GM19025 (cell line): ENCODE results near the gene DONSON.
A peak's percentile ranks its signal among the peaks of the same experiment; 100 is the strongest.

Experiments
- ATAC-seq: cut with Tn5 transposase; IDR thresholded peaks from one replicate; pipeline ENCODE4 v1.9.1; 2021; ENCODE audit warnings: mild to moderate bottlenecking, low read depth, moderate library complexity; ENCODE audit not compliant: unreplicated experiment

DONSON gene

DNA sequence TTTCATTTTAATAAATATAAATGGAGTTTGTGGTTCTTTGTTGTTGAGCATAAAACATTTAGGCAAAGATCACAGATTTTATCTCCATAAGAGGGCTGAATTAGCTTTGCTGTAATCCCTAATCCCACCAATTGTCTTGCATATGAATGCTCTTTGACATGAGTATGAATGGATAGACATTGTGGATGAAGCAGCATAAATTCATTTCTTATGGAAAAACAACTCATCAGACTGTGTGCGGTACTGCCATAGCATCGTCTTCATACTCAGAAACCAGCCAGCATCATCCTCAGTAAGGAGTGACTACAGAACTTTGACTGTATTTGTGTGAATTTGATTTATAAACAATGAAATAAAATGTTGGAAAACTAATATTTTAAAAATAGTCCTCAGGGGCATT lies 26.1 kb downstream of the DONSON start:
- ATAC-seq: no peak

DNA sequence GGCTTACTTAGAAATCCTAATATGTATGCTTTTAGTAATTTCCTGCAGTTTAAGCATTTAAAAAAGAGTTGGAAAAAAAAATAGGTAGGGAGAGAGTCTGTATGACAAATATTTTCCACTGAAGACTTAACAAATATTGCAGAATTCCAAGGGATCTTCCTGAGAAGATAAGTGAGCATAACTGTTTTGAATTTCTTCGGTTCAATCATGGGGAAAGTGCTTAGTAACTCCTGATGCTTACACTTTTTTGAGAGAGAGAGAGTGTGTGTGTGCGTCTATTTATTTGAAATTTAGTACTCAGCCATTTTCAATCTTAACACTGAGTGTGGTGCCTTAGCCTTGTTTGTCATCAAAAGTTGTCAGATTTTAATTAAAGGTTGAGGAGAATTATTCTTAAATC lies 27.1 kb downstream of the DONSON start:
- ATAC-seq: no peak

DNA sequence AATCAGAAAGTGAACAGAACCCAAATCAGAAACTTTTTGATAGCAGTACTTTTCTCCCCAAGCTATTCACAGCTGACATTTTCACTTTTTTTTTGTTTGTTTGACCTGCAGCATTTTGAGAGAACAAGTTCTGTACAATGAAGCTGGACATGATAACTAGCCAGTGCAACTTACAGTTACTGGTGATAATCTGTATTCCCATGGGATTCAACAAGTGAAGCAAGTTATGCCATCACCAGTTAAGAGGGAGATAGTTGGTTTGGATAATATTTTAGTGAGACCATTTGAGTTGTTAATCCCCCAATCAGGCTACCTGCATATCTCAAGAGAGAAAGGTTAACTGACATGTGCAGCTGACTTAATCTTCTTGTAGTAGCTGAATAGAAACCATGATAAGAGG lies 27.5 kb downstream of the DONSON start:
- ATAC-seq: no peak

DNA sequence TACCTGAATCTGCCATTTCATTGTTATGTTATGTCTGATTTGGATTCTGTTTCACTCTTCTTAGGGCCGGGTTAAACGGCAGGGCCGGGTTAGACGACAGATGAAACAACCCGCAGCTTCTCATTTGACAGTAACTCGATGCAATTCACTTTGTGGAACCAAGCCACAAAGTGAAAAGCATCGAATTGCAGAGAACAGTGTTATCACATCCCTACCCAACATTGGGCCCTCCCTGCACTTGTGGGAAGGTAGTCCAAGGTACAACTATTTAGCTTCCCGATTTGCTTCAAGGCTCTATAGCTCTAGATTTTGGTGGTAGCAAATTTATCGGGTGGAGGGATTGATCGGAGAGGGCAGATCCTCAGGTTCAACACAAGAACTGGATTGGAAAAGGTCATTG lies 28.7 kb downstream of the DONSON start:
- ATAC-seq: no peak

- ATAC-seq: no peak
Observed at GRCh38 chr21:33558777-33559421, 29.6 kb downstream of the DONSON start.

DNA sequence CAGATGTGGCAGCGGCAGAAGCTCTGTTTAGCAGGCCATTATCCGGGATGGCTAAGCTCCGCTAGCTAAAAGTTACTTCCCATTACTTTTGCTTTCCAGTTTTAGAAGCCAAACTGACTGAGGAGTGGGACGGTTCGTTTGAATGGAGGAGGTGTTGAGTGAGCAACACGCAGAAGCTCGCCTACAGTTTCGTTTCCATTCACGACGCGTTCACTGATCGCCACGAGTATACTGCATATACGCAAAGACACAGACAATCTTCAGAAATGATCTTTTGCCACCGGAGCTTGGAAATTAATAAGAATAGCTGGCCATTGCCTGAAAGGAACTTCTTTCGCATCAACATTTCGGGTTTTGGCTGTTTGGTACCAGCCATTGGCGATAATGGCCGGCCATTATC lies 31.0 kb downstream of the DONSON start:
- no peak for ATAC-seq

GRCh38 chr21:33554982-33555344 lies 33.5 kb downstream of the DONSON start:
- no peak for ATAC-seq

DNA sequence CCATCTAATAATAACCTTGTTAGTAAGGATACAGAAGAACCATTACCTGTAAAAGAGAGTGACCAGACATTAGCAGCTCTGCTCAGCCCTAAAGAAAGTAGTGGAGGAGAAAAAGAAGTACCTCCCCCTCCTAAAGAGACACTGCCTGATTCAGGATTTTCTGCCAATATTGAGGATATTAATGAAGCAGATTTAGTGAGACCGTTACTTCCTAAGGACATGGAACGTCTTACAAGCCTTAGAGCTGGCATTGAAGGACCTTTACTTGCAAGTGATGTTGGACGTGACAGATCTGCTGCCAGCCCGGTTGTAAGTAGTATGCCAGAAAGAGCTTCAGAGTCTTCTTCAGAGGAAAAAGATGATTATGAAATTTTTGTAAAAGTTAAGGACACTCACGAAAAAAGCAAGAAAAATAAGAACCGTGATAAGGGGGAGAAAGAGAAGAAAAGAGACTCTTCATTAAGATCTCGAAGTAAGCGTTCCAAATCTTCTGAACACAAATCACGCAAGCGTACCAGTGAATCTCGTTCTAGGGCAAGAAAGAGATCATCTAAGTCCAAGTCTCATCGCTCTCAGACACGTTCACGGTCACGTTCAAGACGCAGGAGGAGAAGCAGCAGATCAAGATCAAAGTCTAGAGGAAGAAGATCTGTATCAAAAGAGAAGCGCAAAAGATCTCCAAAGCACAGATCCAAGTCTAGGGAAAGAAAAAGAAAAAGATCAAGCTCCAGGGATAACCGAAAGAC lies 34.1 kb downstream of the DONSON start:
- no peak for ATAC-seq

GRCh38 chr21:33552999-33553598 lies 35.4 kb downstream of the DONSON start:
- no peak for ATAC-seq

DNA sequence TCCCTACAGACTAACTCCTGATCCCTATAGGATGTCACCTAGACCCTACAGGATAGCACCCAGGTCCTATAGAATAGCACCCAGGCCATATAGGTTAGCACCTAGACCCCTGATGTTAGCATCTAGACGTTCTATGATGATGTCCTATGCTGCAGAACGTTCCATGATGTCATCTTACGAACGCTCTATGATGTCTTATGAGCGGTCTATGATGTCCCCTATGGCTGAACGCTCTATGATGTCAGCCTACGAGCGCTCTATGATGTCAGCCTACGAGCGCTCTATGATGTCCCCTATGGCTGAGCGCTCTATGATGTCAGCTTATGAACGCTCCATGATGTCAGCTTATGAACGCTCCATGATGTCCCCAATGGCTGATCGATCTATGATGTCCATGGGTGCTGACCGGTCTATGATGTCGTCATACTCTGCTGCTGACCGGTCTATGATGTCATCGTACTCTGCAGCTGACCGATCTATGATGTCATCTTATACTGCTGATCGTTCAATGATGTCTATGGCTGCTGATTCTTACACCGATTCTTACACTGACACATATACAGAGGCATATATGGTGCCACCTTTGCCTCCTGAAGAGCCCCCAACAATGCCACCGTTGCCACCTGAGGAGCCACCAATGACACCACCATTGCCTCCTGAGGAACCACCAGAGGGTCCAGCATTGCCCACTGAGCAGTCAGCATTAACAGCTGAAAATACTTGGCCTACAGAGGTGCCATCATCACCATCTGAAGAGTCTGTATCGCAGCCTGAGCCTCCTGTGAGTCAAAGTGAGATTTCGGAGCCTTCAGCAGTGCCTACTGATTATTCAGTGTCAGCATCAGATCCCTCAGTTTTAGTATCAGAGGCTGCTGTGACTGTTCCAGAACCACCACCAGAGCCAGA lies 36.1 kb downstream of the DONSON start:
- no peak for ATAC-seq

- ATAC-seq: no peak
Observed at GRCh38 chr21:33551664-33552063, 36.8 kb downstream of the DONSON start.

DNA sequence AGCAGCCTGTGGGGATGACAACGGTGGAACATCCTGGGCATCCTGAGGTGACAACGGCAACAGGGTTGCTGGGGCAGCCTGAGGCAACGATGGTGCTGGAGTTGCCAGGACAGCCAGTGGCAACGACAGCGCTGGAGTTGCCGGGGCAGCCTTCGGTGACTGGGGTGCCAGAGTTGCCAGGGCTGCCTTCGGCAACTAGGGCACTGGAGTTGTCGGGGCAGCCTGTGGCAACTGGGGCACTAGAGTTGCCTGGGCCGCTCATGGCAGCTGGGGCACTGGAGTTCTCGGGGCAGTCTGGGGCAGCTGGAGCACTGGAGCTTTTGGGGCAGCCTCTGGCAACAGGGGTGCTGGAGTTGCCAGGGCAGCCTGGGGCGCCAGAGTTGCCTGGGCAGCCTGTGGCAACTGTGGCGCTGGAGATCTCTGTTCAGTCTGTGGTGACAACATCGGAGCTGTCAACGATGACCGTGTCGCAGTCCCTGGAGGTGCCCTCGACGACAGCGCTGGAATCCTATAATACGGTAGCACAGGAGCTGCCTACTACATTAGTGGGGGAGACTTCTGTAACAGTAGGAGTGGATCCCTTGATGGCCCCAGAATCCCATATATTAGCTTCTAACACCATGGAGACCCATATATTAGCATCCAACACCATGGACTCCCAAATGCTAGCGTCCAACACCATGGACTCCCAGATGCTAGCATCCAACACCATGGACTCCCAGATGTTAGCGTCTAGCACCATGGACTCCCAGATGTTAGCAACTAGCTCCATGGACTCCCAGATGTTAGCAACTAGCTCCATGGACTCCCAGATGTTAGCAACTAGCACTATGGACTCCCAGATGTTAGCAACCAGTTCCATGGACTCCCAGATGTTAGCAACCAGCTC lies 37.5 kb downstream of the DONSON start:
- no peak for ATAC-seq

DNA sequence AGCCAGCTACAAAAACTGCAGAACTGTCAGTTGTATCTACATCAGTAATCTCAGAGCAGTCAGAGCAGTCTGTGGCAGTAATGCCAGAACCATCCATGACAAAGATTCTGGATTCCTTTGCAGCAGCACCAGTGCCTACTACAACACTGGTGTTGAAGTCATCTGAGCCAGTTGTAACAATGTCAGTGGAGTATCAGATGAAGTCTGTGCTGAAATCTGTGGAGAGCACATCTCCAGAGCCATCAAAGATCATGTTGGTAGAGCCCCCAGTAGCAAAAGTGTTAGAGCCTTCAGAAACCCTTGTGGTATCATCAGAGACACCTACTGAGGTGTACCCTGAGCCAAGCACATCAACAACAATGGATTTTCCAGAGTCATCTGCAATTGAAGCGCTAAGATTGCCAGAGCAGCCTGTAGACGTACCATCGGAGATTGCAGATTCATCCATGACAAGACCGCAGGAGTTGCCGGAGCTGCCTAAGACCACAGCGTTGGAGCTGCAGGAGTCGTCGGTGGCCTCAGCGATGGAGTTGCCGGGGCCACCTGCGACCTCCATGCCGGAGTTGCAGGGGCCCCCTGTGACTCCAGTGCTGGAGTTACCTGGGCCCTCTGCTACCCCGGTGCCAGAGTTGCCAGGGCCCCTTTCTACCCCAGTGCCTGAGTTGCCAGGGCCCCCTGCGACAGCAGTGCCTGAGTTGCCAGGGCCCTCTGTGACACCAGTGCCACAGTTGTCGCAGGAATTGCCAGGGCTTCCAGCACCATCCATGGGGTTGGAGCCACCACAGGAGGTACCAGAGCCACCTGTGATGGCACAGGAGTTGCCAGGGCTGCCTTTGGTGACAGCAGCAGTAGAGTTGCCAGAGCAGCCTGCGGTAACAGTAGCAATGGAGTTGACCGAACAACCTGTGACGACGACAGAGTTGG lies 38.4 kb downstream of the DONSON start:
- ATAC-seq: no peak

DNA sequence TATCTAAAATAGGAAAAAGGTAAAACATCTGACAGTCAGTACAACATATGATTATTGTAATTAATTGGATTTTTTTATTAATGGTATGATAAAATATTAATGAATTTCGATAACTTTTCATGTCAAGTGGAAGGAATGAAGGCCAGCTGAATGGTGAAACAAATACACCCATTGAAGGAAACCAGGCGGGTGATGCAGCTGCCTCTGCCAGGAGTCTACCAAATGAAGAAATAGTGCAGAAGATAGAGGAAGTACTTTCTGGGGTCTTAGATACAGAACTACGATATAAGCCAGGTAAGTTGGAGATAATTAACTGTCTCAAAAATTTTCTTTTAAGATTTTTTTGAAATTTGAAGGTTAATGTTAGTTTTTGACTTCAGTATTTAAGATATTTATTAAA lies 42.4 kb downstream of the DONSON start:
- no peak for ATAC-seq

- no peak for ATAC-seq
Observed at GRCh38 chr21:33544451-33545195, 43.9 kb downstream of the DONSON start.

GRCh38 chr21:33543505-33544129 lies 44.9 kb downstream of the DONSON start:
- ATAC-seq: no peak

DNA sequence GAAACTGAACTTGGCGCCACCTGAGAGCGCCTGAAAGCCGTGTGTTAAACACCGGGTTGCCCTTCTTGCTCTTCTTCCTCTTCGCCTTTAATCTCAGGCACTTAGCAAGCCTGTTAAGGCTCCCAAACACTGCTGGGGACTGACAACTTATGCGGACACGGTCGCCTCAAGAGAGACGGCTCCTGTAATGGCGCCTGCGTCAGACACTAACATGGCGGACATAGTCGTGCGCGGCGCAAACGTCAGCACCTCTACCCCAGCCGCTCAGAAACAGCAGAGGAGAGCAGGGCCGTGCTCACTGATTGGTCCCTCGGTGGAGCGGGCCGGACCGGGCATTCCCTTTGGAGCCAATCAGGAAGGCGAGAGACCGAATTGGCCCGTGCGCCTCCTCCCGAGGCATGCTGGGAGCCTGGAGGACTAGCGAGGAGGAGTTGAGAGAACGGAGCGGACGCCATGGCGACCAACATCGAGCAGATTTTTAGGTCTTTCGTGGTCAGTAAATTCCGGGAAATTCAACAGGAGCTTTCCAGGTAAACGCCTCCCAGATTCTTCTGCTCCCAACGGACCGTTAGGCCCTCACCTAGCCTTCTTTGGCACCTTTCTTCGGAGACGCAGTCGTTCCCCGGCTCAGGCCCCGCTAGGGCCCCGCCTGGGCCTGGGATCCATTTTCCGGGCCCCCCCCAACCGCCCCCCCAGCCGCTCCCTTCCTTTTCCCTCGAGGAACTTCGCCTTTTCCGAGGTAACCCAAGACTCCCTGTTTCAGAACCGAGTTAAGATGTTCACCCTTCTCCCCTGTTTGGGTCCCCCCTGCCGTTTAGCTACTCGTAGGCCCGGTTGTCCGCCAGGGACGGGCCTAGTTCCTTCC lies 45.6 kb downstream of the DONSON start, which contains the start of gene SON:
TSS of gene SON (plus strand) at position 399 of the 865 bp plus-strand sequence. CDS start at position 454, 55 bp downstream.
- ATAC-seq: peak; percentile 95
